HTERT RPE-1 (cell line): ENCODE measurements around the gene DNAJC5.
"Not testable (repeated sequence)": the region's sequence is repeated elsewhere in the genome, so short reads cannot be mapped to it uniquely, and the experiment has no call there.

Experiments
- in situ Hi-C: fragments of 300-500 bp; cut with MboI; formaldehyde crosslinking; loops from 4 replicates; pipeline ENCODE4 v1.14.3; 2020; ENCODE audit warnings: low sequenced_read_pairs

The DNAJC5 gene

GRCh38 chr20:63952769-63953168 lies 57.8 kb downstream of the DNAJC5 start:
- in situ Hi-C loops, result no loop called here

GRCh38 chr20:63953764-63954429 lies 59.0 kb downstream of the DNAJC5 start:
- in situ Hi-C loops, result no loop called here

GRCh38 chr20:63955281-63955826 lies 60.4 kb downstream of the DNAJC5 start:
- in situ Hi-C loops, result no loop called here

DNA sequence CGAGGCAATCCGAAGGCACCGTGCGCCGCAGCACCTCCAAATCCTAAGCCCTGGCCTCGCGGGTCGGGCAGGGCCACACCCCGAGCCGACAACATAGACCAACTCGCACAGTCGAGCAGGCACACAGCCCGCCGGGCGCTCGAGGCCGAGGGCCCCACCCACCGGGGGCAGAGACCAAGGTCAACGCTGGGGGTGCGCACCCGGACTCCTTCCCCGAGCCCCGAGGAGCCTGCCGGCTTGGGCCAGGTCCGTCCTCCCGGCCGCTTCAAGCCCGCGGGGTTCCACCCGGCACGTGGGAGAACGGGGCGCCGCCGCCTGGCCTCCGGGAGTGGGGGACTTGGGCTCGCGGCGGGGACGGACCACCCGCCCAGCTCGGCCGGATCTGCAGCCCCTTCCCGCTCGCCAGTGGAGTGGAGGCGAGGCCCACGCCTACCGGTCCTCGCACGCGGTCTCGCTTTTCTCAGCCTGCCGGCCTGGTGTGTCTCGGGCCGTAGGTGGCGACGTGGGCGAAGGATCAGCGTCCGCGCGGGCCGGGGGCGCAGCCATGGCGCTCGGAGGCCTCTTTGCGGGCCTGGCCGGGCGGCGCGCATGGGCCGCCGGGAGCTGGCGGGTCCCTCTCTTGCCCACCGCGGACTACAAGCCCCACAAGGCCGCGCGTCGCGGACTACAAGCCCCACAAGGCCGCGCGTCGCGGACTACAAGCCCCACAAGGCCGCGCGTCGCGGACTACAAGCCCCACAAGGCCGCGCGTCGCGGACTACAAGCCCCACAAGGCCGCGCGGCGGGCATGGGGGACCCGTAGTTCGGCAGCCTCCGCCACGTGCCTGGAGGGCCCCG lies 61.1 kb downstream of the DNAJC5 start, which contains the start of gene UCKL1:
Gene UCKL1 (minus strand): TSS at position 590 of the 837 bp plus-strand sequence. CDS start 44 bp downstream, at position 546.
- in situ Hi-C loops, result no loop called here

DNA sequence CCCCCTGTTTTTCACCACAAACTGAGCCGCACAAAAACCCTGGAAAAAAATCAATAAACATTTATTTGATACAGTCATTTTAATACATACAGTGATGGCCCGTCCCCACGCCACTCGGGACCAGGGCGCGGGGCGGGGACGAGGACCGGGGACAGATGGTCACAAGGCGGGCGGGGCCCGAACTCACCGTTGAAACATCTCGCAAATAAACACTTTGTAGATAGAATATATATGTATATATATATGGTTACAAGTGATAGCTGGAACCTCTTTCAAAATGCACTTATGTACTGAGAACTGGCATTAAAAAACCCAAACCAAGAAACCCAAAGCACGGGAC lies 61.7 kb downstream of the DNAJC5 start:
- in situ Hi-C loops, result no loop called here

- in situ Hi-C loops, result no loop called here
Measured at GRCh38 chr20:63957004-63957689, 62.2 kb downstream of the DNAJC5 start.

DNA sequence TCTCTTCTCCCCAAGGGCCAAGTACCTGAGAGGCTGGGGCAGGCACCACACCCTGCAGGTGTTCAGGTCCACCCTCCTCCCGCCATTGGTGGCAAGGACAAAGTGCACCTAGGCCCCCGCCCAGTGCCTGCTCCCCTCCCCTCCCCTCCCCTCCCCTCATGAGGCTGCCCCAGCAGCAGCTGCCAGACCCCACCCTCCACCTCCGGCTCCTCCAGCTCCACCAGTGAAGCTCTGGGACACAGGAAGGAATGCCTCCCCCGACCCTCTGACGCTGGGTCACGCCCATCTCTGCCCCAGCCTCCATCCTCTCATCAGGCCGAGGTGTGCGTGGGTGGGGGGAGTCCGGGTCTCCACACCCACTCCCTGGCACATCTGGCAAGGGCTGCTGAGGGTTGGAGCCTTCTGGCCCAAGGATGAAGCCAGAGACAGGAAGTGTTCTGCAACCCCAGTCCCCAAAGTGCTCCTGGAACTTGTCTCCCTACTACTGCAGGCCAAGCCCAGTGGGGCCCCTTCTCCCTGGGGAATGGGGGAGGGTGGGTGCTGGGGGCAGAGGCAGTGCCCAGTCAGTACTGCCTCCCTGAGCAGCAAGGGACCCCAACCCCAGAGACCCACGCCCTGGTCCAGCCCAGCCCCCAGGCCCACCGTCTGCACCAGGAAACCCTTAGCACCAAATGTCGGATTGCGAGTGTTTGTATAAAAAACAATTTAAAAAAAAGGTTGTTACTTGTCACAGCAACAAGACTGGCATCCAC lies 62.9 kb downstream of the DNAJC5 start:
- in situ Hi-C loops, result no loop called here

DNA sequence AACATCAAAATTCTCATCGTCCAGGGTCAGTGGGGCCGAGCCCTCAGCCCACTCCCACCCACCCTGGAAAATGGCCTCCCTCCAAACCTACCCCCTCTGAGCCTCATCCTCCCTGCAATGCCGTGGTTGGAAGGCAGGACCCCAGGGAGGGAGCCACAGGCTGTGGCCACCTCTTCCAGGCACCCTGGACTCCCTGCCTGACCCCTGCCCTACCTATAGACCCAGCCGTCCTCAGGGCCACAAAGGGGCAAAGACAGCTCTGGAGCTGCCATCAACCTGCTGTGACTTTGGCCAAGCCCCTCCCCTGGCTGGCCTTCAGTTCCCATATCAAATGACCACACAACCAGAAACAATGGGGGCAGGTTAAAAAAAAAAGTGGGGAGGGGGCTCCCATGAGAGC lies 63.5 kb downstream of the DNAJC5 start:
- in situ Hi-C loops, result no loop called here

GRCh38 chr20:63958964-63959698 lies 64.2 kb downstream of the DNAJC5 start:
- in situ Hi-C loops, result no loop called here

DNA sequence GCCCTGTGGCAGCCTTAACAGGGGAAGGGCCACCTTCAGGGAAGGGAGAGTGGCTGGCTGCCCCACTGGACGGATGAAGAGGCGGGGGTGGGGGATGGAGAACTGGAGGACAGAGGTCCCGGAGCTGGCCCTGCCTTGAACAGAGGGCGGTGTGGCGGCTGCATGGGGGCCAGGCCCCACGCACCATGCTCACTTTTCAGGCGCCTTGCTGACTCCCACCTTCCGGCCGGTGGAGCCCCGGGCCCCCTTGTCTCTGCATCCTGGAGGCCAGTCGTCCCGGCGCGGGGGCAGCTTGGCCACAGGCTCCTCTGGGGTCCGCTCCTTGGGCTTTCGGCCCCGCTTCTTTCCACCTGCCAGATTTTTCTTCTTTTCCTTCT lies 64.8 kb downstream of the DNAJC5 start:
- in situ Hi-C loops, result no loop called here

DNA sequence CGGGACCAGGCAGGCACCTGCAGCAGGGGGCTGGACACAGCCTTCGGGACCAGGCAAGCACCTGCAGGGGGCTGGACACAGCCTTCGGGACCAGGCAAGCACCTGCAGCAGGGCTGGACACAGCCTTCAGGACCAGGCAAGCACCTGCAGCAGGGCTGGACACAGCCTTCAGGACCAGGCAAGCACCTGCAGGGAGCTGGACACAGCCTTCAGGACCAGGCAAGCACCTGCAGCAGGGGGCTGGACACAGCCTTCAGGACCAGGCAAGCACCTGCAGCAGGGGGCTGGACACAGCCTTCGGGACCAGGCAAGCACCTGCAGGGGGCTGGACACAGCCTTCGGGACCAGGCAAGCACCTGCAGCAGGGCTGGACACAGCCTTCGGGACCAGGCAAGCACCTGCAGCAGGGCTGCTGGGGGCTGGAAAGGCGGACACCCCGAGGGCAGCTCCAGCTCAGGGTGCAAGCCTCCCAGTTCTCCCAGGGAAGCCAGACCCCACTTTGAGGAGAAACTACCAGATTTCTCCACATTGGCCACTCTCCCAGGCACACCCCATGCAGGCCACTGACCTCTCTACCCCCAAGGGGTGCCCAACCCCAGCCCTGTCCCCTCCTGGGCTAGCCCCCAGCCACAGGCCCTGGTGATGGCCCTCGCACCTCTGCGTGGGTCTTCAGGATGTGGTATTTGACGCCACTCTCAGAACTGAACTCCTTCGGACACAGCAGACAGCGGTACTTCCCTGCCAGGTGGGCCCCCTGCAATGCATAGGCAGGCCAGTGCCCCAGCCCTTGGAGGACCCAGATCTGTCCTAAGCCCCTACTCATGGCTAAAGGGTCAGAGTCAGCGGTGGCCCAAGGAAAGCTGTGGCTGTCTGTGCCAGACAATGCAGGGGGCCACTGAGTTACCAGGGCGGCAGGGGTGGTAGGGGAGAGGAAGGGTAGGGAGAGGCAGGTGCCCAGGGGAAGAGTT lies 66.0 kb downstream of the DNAJC5 start:
- in situ Hi-C loops, result not testable (repeated sequence)

GRCh38 chr20:63961664-63962425 lies 66.9 kb downstream of the DNAJC5 start:
- in situ Hi-C loops, result no loop called here

GRCh38 chr20:63962426-63963347 lies 67.8 kb downstream of the DNAJC5 start:
- in situ Hi-C loops, result no loop called here

DNA sequence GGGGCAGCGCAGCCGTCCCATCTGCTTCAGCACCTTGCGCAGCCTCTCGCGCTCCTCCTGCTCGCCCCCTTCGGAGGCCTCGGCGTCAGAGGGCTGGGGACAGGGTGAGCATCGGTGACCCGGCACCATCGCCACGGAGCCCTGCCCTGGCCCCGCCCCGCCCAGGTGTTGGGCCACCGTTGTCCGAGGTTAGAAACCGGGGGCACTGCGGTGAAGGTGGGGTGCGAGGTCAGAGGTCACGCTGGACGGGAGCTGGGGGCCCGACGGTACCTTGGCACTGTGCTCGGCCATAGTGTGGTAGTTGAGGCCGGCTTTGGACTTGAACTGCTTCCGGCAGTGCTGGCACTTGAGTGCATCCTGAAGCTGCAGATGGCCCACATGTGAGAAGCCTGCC lies 68.4 kb downstream of the DNAJC5 start:
- in situ Hi-C loops, result no loop called here

GRCh38 chr20:63963784-63964301 lies 68.9 kb downstream of the DNAJC5 start:
- in situ Hi-C loops, result no loop called here

DNA sequence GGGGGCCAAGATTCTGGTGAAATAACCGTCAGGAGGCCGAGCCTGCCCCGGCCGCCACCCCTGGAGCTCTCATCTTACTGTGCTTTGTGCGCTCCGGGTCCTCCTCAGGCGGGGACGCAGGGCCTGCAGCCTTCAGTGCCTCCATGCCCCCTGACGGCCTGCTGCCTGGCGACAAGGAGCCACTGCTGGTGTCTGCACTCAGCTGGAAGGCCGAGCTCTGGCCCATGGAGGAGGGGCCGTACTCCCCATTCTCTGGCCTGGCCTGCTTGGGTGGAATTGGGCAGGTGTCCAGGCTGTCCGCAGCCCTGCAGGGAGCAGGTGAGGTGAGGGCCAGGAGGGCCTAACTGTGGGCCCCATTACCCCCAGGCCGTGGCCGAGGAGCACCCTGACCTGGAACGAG lies 69.5 kb downstream of the DNAJC5 start:
- in situ Hi-C loops, result no loop called here
